ENCODE measurements around the gene MAP1LC3A.

The MAP1LC3A gene

GRCh38 chr20:34586488-34587163 lies 28.1 kb downstream of the MAP1LC3A start:
- no peak overlapping the region for H3K4ac ChIP-seq (ENCODE audit: low read length)
- H3K27ac ChIP-seq (replicated peaks; ENCODE audit: low read length), result no peak overlapping the region
- H4K91ac ChIP-seq (ENCODE audit: low read depth, low read length, poor library complexity), result no peak overlapping the region
- no peak overlapping the region for H4K8ac ChIP-seq (ENCODE audit: low read depth, low read length)
- DNase-seq (ENCODE audit: low spot score), result no peak
- H2BK5ac ChIP-seq (ENCODE audit: low read length), result no peak overlapping the region
- H3K79me1 ChIP-seq (ENCODE audit: low read depth, low read length), result no peaks in the 10 kb centered on the region
- no peak overlapping the region for H2AK5ac ChIP-seq (ENCODE audit: low read depth, low read length)
- no peak overlapping the region for H3K18ac ChIP-seq (ENCODE audit: low read length)
- H3K4me1 ChIP-seq (ENCODE audit: control insufficient read depth in 2 of 2, insufficient read depth in 1 of 2, low read depth in 1 of 2, low read length in 2 of 2), result peaks cover 0 to 10% of the 10 kb centered on the region in 2 donors
- H3K23ac ChIP-seq (ENCODE audit: low read depth, low read length, poor library complexity), result no peak overlapping the region
- H2BK12ac ChIP-seq (ENCODE audit: low read length), result no peak overlapping the region
- H3K27me3 ChIP-seq (ENCODE audit: control insufficient read depth in 3 of 3, insufficient read depth in 3 of 3, low read depth in 1 of 3, low read length in 3 of 3), result no peaks in the 10 kb centered on the region
- no peak overlapping the region for H2BK120ac ChIP-seq (ENCODE audit: low read depth, low read length)
- no peak overlapping the region for H2AFZ ChIP-seq (ENCODE audit: low read length)
- no peaks in the 10 kb centered on the region for H3K9me3 ChIP-seq (replicated peaks in 1 of 2; ENCODE audit: control insufficient read depth in 2 of 2, insufficient read depth in 1 of 2, low read depth in 1 of 2, low read length in 2 of 2)
- no peak overlapping the region for H3K4me2 ChIP-seq (ENCODE audit: insufficient read depth, low read length, poor library complexity, severe bottlenecking)
- H3K14ac ChIP-seq (ENCODE audit: low read length), result no peak overlapping the region
- no peak overlapping the region for H3K4me3 ChIP-seq (ENCODE audit: low read length in 2 of 2)
- H3K9ac ChIP-seq (ENCODE audit: low read depth, low read length, poor library complexity), result no peak overlapping the region
- H2BK15ac ChIP-seq (ENCODE audit: low read length), result no peak overlapping the region
- no CpG with 5 or more reads among the region's 9 CpGs for whole genome bisulfite sequencing, 2 donors (ENCODE audit: extremely low coverage in 2 of 2, insufficient read length in 2 of 2, insufficient replicate concordance in 1 of 2)
- H3K36me3 ChIP-seq (replicated peaks in 1 of 2; ENCODE audit: control insufficient read depth in 2 of 2, insufficient read depth in 2 of 2, low read length in 2 of 2), result peaks cover 3 to 47% of the 10 kb centered on the region in 2 donors

- H3K4me1 ChIP-seq (ENCODE audit: control insufficient read depth in 2 of 2, insufficient read depth in 1 of 2, low read depth in 1 of 2, low read length in 2 of 2), result no peaks in the 10 kb centered on the region
- H4K91ac ChIP-seq (ENCODE audit: low read depth, low read length, poor library complexity), result no peak overlapping the region
- no peak overlapping the region for H3K9ac ChIP-seq (ENCODE audit: low read depth, low read length, poor library complexity)
- H3K27ac ChIP-seq (replicated peaks; ENCODE audit: low read length), result no peak overlapping the region
- no peak overlapping the region for H3K4me2 ChIP-seq (ENCODE audit: insufficient read depth, low read length, poor library complexity, severe bottlenecking)
- no peak overlapping the region for H4K8ac ChIP-seq (ENCODE audit: low read depth, low read length)
- no peak overlapping the region for H3K4ac ChIP-seq (ENCODE audit: low read length)
- no peak overlapping the region for H3K14ac ChIP-seq (ENCODE audit: low read length)
- no peak overlapping the region for H2BK120ac ChIP-seq (ENCODE audit: low read depth, low read length)
- H2BK5ac ChIP-seq (ENCODE audit: low read length), result no peak overlapping the region
- H3K4me3 ChIP-seq (ENCODE audit: low read length in 2 of 2), result no peak overlapping the region
- H3K18ac ChIP-seq (ENCODE audit: low read length), result no peak overlapping the region
- no peak overlapping the region for H2BK12ac ChIP-seq (ENCODE audit: low read length)
- no peaks in the 10 kb centered on the region for H3K9me3 ChIP-seq (replicated peaks in 1 of 2; ENCODE audit: control insufficient read depth in 2 of 2, insufficient read depth in 1 of 2, low read depth in 1 of 2, low read length in 2 of 2)
- H3K36me3 ChIP-seq (replicated peaks in 1 of 2; ENCODE audit: control insufficient read depth in 2 of 2, insufficient read depth in 2 of 2, low read length in 2 of 2), result no peaks in the 10 kb centered on the region
- no peaks in the 10 kb centered on the region for H3K79me1 ChIP-seq (ENCODE audit: low read depth, low read length)
- no peak overlapping the region for H2AFZ ChIP-seq (ENCODE audit: low read length)
- DNase-seq (ENCODE audit: low spot score), result no peak
- no CpG with 5 or more reads among the region's 9 CpGs for WGBS, 2 donors (ENCODE audit: extremely low coverage in 2 of 2, insufficient read length in 2 of 2, insufficient replicate concordance in 1 of 2)
- H3K23ac ChIP-seq (ENCODE audit: low read depth, low read length, poor library complexity), result no peak overlapping the region
- no peak overlapping the region for H2BK15ac ChIP-seq (ENCODE audit: low read length)
- H2AK5ac ChIP-seq (ENCODE audit: low read depth, low read length), result no peak overlapping the region
- no peaks in the 10 kb centered on the region for H3K27me3 ChIP-seq (ENCODE audit: control insufficient read depth in 3 of 3, insufficient read depth in 3 of 3, low read depth in 1 of 3, low read length in 3 of 3)
Measured at GRCh38 chr20:34595377-34596184, 37.1 kb downstream of the MAP1LC3A start.

GRCh38 chr20:34600892-34601653 lies 42.6 kb downstream of the MAP1LC3A start:
- DNase-seq (ENCODE audit: low spot score), result no peak
- H2AK5ac ChIP-seq (ENCODE audit: low read depth, low read length), result no peak overlapping the region

More at GRCh38 chr20:34600892-34601653, 42.6 kb downstream of the MAP1LC3A start:
- Histone ChIP-seq H2BK120ac (ENCODE audit: low read depth, low read length) (no peak overlapping the region), H3K36me3 (replicated peaks in 1 of 2; ENCODE audit: control insufficient read depth in 2 of 2, insufficient read depth in 2 of 2, low read length in 2 of 2) (no peaks in the 10 kb centered on the region), H2AFZ (ENCODE audit: low read length) (no peak overlapping the region), H3K9me3 (replicated peaks in 1 of 2; ENCODE audit: control insufficient read depth in 2 of 2, insufficient read depth in 1 of 2, low read depth in 1 of 2, low read length in 2 of 2) (no peaks in the 10 kb centered on the region), H3K79me1 (ENCODE audit: low read depth, low read length) (no peaks in the 10 kb centered on the region), H3K27me3 (ENCODE audit: control insufficient read depth in 3 of 3, insufficient read depth in 3 of 3, low read depth in 1 of 3, low read length in 3 of 3) (no peaks in the 10 kb centered on the region), H3K4me2 (ENCODE audit: insufficient read depth, low read length, poor library complexity, severe bottlenecking) (no peak overlapping the region), H3K4ac (ENCODE audit: low read length) (no peak overlapping the region), H3K4me1 (ENCODE audit: control insufficient read depth in 2 of 2, insufficient read depth in 1 of 2, low read depth in 1 of 2, low read length in 2 of 2) (no peaks in the 10 kb centered on the region), H3K4me3 (ENCODE audit: low read length in 2 of 2) (no peak overlapping the region), H3K14ac (ENCODE audit: low read length) (no peak overlapping the region), H2BK5ac (ENCODE audit: low read length) (no peak overlapping the region), H3K27ac (replicated peaks; ENCODE audit: low read length) (no peak overlapping the region), H4K8ac (ENCODE audit: low read depth, low read length) (no peak overlapping the region), H3K18ac (ENCODE audit: low read length) (no peak overlapping the region), H3K9ac (ENCODE audit: low read depth, low read length, poor library complexity) (no peak overlapping the region), H2BK15ac (ENCODE audit: low read length) (no peak overlapping the region), H3K23ac (ENCODE audit: low read depth, low read length, poor library complexity) (no peak overlapping the region), H4K91ac (ENCODE audit: low read depth, low read length, poor library complexity) (no peak overlapping the region), H2BK12ac (ENCODE audit: low read length) (no peak overlapping the region)
- WGBS, 2 donors (ENCODE audit: extremely low coverage in 2 of 2, insufficient read length in 2 of 2, insufficient replicate concordance in 1 of 2), result no CpG with 5 or more reads among the region's 9 CpGs

All from neuronal stem cell (in vitro differentiated cells).